Parathyroid adenoma (tissue), 2 donors: ENCODE results near the gene ZNF214.

Experiments used
- H2AFZ ChIP-seq: fragments of 300-600 bp; sonication (generic); one replicate; pipeline ENCODE4 v1.7.0; 2017; ENCODE audit warnings: antibody characterized with exemption, mild to moderate bottlenecking
- H3K27ac ChIP-seq: fragments of 300-600 bp; sonication (generic); one replicate; pipeline ENCODE4 v1.7.0; 2017
- H3K27me3 ChIP-seq: fragments of 300-600 bp; sonication (generic); one replicate; pipeline ENCODE4 v1.7.0; 2017; ENCODE audit warnings: low read length; ENCODE audit not compliant: control insufficient read depth, insufficient read depth
- H3K36me3 ChIP-seq: fragments of 300-600 bp; sonication (generic); one replicate; pipeline ENCODE4 v1.7.0; 2017; ENCODE audit warnings: low read length; ENCODE audit not compliant: control insufficient read depth, insufficient read depth
- H3K4me1 ChIP-seq: fragments of 300-600 bp; sonication (generic); one replicate; pipeline ENCODE4 v1.7.0; 2017; ENCODE audit warnings: control low read depth
- H3K4me2 ChIP-seq: fragments of 300-600 bp; sonication (generic); one replicate; pipeline ENCODE4 v1.7.0; 2017; ENCODE audit warnings: low read length
- H3K4me3 ChIP-seq: fragments of 300-600 bp; sonication (generic); one replicate; pipeline ENCODE4 v1.7.0; 2017; ENCODE audit warnings: low read depth, low read length
- H3K79me2 ChIP-seq: fragments of 300-600 bp; sonication (generic); one replicate; pipeline ENCODE4 v1.7.0; 2017; ENCODE audit warnings: control low read depth
- H3K9ac ChIP-seq: fragments of 300-600 bp; sonication (generic); one replicate; pipeline ENCODE4 v1.7.0; 2017; ENCODE audit warnings: mild to moderate bottlenecking
- H3K9me3 ChIP-seq: fragments of 300-600 bp; sonication (generic); one replicate; pipeline ENCODE4 v1.7.0; 2017; ENCODE audit warnings: low read length; ENCODE audit not compliant: control insufficient read depth
- CTCF ChIP-seq: fragments of 300-600 bp; sonication (generic); IDR thresholded peaks from one replicate; pipeline ENCODE4 v1.7.0; 2017; ENCODE audit warnings: antibody characterized with exemption, mild to moderate bottlenecking
- donor health status: primary hyperparathyroidism.

ZNF214 gene

GRCh38 chr11:6992457-6993417, 27.4 kb downstream of the ZNF214 start:
- Histone ChIP-seq H3K27ac (no peak overlapping the region), H2AFZ (no peak overlapping the region), H3K79me2 (no peaks in the 10 kb centered on the region), H3K4me2 (no peak overlapping the region), H3K4me1 (no peaks in the 10 kb centered on the region), H3K9ac (no peak overlapping the region), H3K4me3 (no peak overlapping the region), H3K9me3 (no peaks in the 10 kb centered on the region), H3K36me3 (no peaks in the 10 kb centered on the region), H3K27me3 (no peaks in the 10 kb centered on the region)
- no peak for TF ChIP-seq CTCF

- Histone ChIP-seq H3K9ac (no peak overlapping the region), H2AFZ (no peak overlapping the region), H3K79me2 (no peaks in the 10 kb centered on the region), H3K4me3 (no peak overlapping the region), H3K27me3 (no peaks in the 10 kb centered on the region), H3K4me2 (no peak overlapping the region), H3K4me1 (no peaks in the 10 kb centered on the region), H3K27ac (no peak overlapping the region), H3K36me3 (no peaks in the 10 kb centered on the region), H3K9me3 (no peaks in the 10 kb centered on the region)
- TF ChIP-seq CTCF, result no peak
Measured at GRCh38 chr11:6992026-6992425, 28.1 kb downstream of the ZNF214 start.

GRCh38 chr11:6991227-6991626, 28.9 kb downstream of the ZNF214 start:
- no peak overlapping the region for H3K27ac ChIP-seq
- H3K36me3 ChIP-seq, result no peaks in the 10 kb centered on the region
- H3K9ac ChIP-seq, result no peak overlapping the region
- TF ChIP-seq CTCF, result no peak
- H3K79me2 ChIP-seq, result no peaks in the 10 kb centered on the region
- H3K4me1 ChIP-seq, result no peaks in the 10 kb centered on the region
- no peaks in the 10 kb centered on the region for H3K27me3 ChIP-seq
- H3K4me3 ChIP-seq, result no peak overlapping the region
- no peaks in the 10 kb centered on the region for H3K9me3 ChIP-seq
- H3K4me2 ChIP-seq, result no peak overlapping the region
- no peak overlapping the region for H2AFZ ChIP-seq

GRCh38 chr11:6988506-6988905, 31.6 kb downstream of the ZNF214 start:
- Histone ChIP-seq H2AFZ (no peak overlapping the region), H3K27ac (no peak overlapping the region), H3K27me3 (no peaks in the 10 kb centered on the region), H3K9me3 (no peaks in the 10 kb centered on the region), H3K4me1 (no peaks in the 10 kb centered on the region), H3K4me3 (no peak overlapping the region), H3K79me2 (no peaks in the 10 kb centered on the region), H3K9ac (no peak overlapping the region), H3K4me2 (no peak overlapping the region), H3K36me3 (no peaks in the 10 kb centered on the region)
- no peak for TF ChIP-seq CTCF

- no peaks in the 10 kb centered on the region for H3K4me1 ChIP-seq
- no peak for TF ChIP-seq CTCF
Measured at GRCh38 chr11:6986487-6986886, 33.7 kb downstream of the ZNF214 start.

More at GRCh38 chr11:6986487-6986886, 33.7 kb downstream of the ZNF214 start:
- H3K27ac ChIP-seq, result no peak overlapping the region
- no peak overlapping the region for H3K4me2 ChIP-seq
- no peaks in the 10 kb centered on the region for H3K79me2 ChIP-seq
- H3K36me3 ChIP-seq, result no peaks in the 10 kb centered on the region
- no peak overlapping the region for H2AFZ ChIP-seq
- no peak overlapping the region for H3K4me3 ChIP-seq
- H3K9ac ChIP-seq, result no peak overlapping the region
- H3K9me3 ChIP-seq, result no peaks in the 10 kb centered on the region
- no peaks in the 10 kb centered on the region for H3K27me3 ChIP-seq
